OCI-LY3 (cell line): ENCODE measurements around the gene MAPK7.

Experiments
- H2AFZ ChIP-seq: fragments of 200-600, 300-600 bp; shearing (Covaris generic); 2 replicates; pipeline ENCODE4 v1.6.0; 2014; ENCODE audit warnings: antibody characterized with exemption, low read depth, low read length
- H3K27ac ChIP-seq: fragments of 200-600, 300-600 bp; sonication (generic); 2 replicates; pipeline ENCODE4 v1.5.1; 2014; ENCODE audit warnings: mild to moderate bottlenecking, low read length, moderate library complexity, mixed read lengths
- H3K27me3 ChIP-seq: fragments of 200-600, 300-600 bp; sonication (generic); 2 replicates; pipeline ENCODE4 v1.6.1; 2014; ENCODE audit warnings: low read depth, low read length, mixed read lengths
- H3K36me3 ChIP-seq: fragments of 200-600, 300-600 bp; sonication (generic); replicated peaks from 2 replicates; pipeline ENCODE3; 2014; ENCODE audit warnings: low read depth, low read length, mixed read lengths
- H3K4me1 ChIP-seq: fragments of 300-600, 200-600 bp; sonication (generic); 2 replicates; pipeline ENCODE4 v1.6.1; 2014; ENCODE audit warnings: low read length, mixed read lengths
- H3K4me2 ChIP-seq: fragments of 200-600, 300-600 bp; sonication (generic); 2 replicates; pipeline ENCODE4 v1.6.1; 2014; ENCODE audit warnings: low read length, mixed read lengths
- H3K4me3 ChIP-seq: fragments of 300-600, 200-600 bp; sonication (generic); 2 replicates; pipeline ENCODE4 v1.5.1; 2014; ENCODE audit warnings: antibody characterized with exemption, mild to moderate bottlenecking, low read length, moderate library complexity
- H3K79me2 ChIP-seq: fragments of 300-600, 200-600 bp; shearing (Covaris generic); 2 replicates; pipeline ENCODE4 v1.6.1; 2014; ENCODE audit warnings: mild to moderate bottlenecking, low read length, mixed read lengths
- H3K9ac ChIP-seq: fragments of 300-600, 200-600 bp; shearing (Covaris generic); 2 replicates; pipeline ENCODE4 v1.6.0; 2014; ENCODE audit warnings: mild to moderate bottlenecking, low read length, moderate library complexity
- H3K9me3 ChIP-seq: fragments of 200-600, 300-600 bp; shearing (Covaris generic); 2 replicates; pipeline ENCODE4 v1.6.1; 2014; ENCODE audit warnings: low read length, mixed read lengths; ENCODE audit not compliant: insufficient read depth
- H4K20me1 ChIP-seq: fragments of 200-600, 300-600 bp; sonication (generic); 2 replicates; pipeline ENCODE4 v1.6.1; 2016; ENCODE audit warnings: low read length, mixed read lengths; ENCODE audit not compliant: insufficient read depth
- EZH2phosphoT487 ChIP-seq: fragments of 200-600 bp; shearing (Covaris generic); IDR thresholded peaks from 2 replicates; pipeline ENCODE4 v1.6.1; 2018; ENCODE audit warnings: antibody characterized with exemption, mixed run types, low read depth
- TF ChIP-seq, protein P1 (sequence below): fragments of 200-600, 300-600 bp; sonication (generic); IDR thresholded peaks from 2 replicates; pipeline ENCODE4 v1.5.1; 2014; ENCODE audit warnings: antibody characterized with exemption, low read length, low read depth

Gene MAPK7

DNA sequence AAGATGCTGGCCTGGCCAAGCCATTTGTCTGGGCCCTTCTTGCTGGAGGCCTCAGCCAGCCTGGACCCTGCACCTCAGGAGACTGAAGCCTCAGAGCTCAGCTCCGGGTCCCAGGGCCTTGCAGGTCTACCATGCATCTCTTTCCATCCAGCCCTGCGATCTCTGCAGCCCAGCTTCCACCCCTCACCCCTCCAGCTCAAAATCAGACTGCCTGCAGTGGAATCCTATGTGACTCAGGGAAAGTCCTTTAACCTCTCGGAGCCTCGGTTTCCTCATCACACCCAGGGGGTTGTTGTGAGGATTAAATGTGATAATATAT, 12.8 kb upstream of the MAPK7 start:
- H2AFZ ChIP-seq = no peak overlapping the region
- H3K9me3 ChIP-seq = no peaks in the 10 kb centered on the region
- H3K4me2 ChIP-seq = no peak overlapping the region
- H3K27me3 ChIP-seq = no peaks in the 10 kb centered on the region
- TF ChIP-seq, protein P1, sequence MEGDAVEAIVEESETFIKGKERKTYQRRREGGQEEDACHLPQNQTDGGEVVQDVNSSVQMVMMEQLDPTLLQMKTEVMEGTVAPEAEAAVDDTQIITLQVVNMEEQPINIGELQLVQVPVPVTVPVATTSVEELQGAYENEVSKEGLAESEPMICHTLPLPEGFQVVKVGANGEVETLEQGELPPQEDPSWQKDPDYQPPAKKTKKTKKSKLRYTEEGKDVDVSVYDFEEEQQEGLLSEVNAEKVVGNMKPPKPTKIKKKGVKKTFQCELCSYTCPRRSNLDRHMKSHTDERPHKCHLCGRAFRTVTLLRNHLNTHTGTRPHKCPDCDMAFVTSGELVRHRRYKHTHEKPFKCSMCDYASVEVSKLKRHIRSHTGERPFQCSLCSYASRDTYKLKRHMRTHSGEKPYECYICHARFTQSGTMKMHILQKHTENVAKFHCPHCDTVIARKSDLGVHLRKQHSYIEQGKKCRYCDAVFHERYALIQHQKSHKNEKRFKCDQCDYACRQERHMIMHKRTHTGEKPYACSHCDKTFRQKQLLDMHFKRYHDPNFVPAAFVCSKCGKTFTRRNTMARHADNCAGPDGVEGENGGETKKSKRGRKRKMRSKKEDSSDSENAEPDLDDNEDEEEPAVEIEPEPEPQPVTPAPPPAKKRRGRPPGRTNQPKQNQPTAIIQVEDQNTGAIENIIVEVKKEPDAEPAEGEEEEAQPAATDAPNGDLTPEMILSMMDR = no peak
- TF ChIP-seq EZH2phosphoT487 = no peak
- H3K4me3 ChIP-seq = no peak overlapping the region
- no peaks in the 10 kb centered on the region for H4K20me1 ChIP-seq
- no peak overlapping the region for H3K27ac ChIP-seq
- no peaks in the 10 kb centered on the region for H3K79me2 ChIP-seq
- no peaks in the 10 kb centered on the region for H3K4me1 ChIP-seq
- no peaks in the 10 kb centered on the region for H3K36me3 ChIP-seq
- H3K9ac ChIP-seq = no peak overlapping the region

DNA sequence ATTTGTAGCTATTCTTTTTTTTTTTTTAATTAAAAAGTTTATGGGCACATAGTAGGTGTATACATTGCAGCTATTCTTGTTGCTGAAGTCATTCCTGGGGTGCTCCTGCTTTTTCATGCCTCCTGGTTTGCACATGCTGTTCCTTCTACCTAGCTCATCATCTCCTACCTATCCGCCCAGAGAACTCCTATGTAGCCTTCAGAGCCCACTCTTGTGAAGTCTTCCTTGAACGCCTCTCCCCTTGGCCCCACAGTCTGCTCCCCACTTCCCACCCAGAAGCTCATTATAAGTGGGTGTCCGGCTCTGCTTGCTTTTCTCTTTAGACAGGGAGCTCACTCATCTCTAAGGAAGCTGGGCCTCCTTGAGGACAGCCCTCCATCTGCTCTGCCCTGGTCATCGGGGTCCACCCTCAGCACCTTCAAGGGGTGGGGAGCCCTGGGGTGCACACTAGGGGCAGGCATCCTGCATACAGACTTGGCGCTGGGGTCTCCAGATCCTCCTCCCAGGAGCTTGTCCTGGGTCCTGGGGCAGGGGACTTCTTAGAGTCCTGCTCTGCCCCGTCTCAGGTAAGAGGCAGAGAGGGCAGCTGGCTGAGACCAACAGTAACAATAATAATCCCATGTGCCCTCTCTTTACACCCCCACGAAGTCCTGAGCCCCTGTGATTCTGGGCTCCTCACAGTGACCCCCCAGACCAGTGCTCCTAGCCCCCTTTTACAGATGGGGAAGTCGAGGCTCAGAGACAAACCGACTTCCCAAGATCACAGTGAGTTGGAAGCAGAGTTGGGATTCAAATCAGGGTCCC, 12.3 kb upstream of the MAPK7 start:
- Histone ChIP-seq H2AFZ (no peak overlapping the region), H3K36me3 (no peaks in the 10 kb centered on the region), H3K4me1 (0 out of 2 replicates have a peak, but pooled peaks cover 2% of the 10 kb centered on the region), H3K9ac (no peak overlapping the region), H4K20me1 (no peaks in the 10 kb centered on the region), H3K4me3 (no peak overlapping the region), H3K4me2 (no peak overlapping the region), H3K27ac (no peak overlapping the region), H3K9me3 (no peaks in the 10 kb centered on the region), H3K79me2 (no peaks in the 10 kb centered on the region), H3K27me3 (no peaks in the 10 kb centered on the region)
- TF ChIP-seq EZH2phosphoT487 = no peak
- TF ChIP-seq, protein P1 = no peak

DNA sequence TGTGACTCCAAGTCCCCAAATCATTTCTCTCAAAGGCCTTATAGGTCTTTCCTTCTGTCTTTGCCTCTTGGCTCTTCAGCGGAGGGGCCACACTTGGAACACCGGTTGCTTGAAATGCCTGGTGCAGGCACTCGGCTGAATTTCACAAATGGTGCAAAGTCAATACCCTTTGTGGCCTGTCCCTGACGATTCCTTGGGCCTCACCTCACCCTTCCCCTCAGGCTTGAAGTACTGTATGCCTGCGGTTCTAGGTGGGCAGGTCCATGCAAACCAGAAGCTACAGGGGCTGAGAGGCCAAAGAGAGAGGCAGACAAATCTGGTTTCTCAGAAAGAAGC, 11.7 kb upstream of the MAPK7 start:
- Histone ChIP-seq H3K27ac (no peak overlapping the region), H3K4me2 (no peak overlapping the region), H3K36me3 (no peaks in the 10 kb centered on the region), H4K20me1 (no peaks in the 10 kb centered on the region), H3K9me3 (no peaks in the 10 kb centered on the region), H3K79me2 (no peaks in the 10 kb centered on the region), H3K27me3 (no peaks in the 10 kb centered on the region), H2AFZ (no peak overlapping the region), H3K4me1 (0 out of 2 replicates have a peak, but pooled peaks cover 2% of the 10 kb centered on the region), H3K9ac (no peak overlapping the region), H3K4me3 (no peak overlapping the region)
- no peak for TF ChIP-seq EZH2phosphoT487
- TF ChIP-seq, protein P1 = no peak

GRCh38 chr17:19368229-19368628, 10.1 kb upstream of the MAPK7 start:
- H3K27ac ChIP-seq = no peak overlapping the region

More at GRCh38 chr17:19368229-19368628, 10.1 kb upstream of the MAPK7 start:
- no peak for TF ChIP-seq EZH2phosphoT487
- TF ChIP-seq, protein P1 = no peak
- Histone ChIP-seq H3K4me3 (no peak overlapping the region), H2AFZ (no peak overlapping the region), H3K4me2 (no peak overlapping the region), H4K20me1 (no peaks in the 10 kb centered on the region), H3K9me3 (no peaks in the 10 kb centered on the region), H3K36me3 (no peaks in the 10 kb centered on the region), H3K4me1 (0 out of 2 replicates have a peak, but pooled peaks cover 2% of the 10 kb centered on the region), H3K27me3 (no peaks in the 10 kb centered on the region), H3K79me2 (no peaks in the 10 kb centered on the region), H3K9ac (no peak overlapping the region)
